SU-DHL-6 (cell line): ENCODE data around the gene CXCL11.
"Not testable (repeated sequence)": the region's sequence is repeated elsewhere in the genome, so short reads cannot be mapped to it uniquely, and the experiment has no call there.

Experiments used
- EZH2phosphoT487 ChIP-seq: fragments of 200-600 bp; sonication (generic), shearing (Covaris generic); conservative IDR thresholded peaks from 2 replicates; pipeline ENCODE4 v1.6.1; 2018; ENCODE audit warnings: mild to moderate bottlenecking, antibody characterized with exemption, low read length, moderate library complexity, mixed read lengths
- TF ChIP-seq, protein P1 (sequence below): fragments of 200-600 bp; sonication (generic); IDR thresholded peaks from one replicate; pipeline ENCODE4 v1.5.1; 2017; ENCODE audit warnings: antibody characterized with exemption, mild to moderate bottlenecking, low read length, moderate library complexity; ENCODE audit not compliant: insufficient read depth, poor library complexity, severe bottlenecking

- TF ChIP-seq, protein P1, sequence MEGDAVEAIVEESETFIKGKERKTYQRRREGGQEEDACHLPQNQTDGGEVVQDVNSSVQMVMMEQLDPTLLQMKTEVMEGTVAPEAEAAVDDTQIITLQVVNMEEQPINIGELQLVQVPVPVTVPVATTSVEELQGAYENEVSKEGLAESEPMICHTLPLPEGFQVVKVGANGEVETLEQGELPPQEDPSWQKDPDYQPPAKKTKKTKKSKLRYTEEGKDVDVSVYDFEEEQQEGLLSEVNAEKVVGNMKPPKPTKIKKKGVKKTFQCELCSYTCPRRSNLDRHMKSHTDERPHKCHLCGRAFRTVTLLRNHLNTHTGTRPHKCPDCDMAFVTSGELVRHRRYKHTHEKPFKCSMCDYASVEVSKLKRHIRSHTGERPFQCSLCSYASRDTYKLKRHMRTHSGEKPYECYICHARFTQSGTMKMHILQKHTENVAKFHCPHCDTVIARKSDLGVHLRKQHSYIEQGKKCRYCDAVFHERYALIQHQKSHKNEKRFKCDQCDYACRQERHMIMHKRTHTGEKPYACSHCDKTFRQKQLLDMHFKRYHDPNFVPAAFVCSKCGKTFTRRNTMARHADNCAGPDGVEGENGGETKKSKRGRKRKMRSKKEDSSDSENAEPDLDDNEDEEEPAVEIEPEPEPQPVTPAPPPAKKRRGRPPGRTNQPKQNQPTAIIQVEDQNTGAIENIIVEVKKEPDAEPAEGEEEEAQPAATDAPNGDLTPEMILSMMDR = not testable (repeated sequence)
- not testable (repeated sequence) for TF ChIP-seq EZH2phosphoT487
These were observed 7.4 kb upstream of the CXCL11 start for GRCh38 chr4:76043306-76043705.
